ENCODE results near the gene PIAS4.

PIAS4 gene

GRCh38 chr19:4059891-4060620 lies 52.5 kb downstream of the PIAS4 start:
- Histone ChIP-seq H3K79me2 (ENCODE audit: control insufficient read depth, low read length) (peaks cover 100% of the 10 kb centered on the region), H3K9me2 (replicated peaks; ENCODE audit: control insufficient read depth, low read length) (no peaks in the 10 kb centered on the region), H3K9me3 (ENCODE audit: control insufficient read depth, insufficient read depth, low read length) (no peaks in the 10 kb centered on the region), H3K36me3 (ENCODE audit: control insufficient read depth, low read length) (peaks cover 66% of the 10 kb centered on the region), H3K27ac (ENCODE audit: low read depth, low read length) (no peak overlapping the region), H3K4me2 (ENCODE audit: low read length) (peak overlapping the region; percentile 67), H4K20me1 (ENCODE audit: control insufficient read depth, insufficient read depth, low read depth, low read length) (peaks cover 49% of the 10 kb centered on the region), H3K4me1 (ENCODE audit: control insufficient read depth, low read length) (peaks cover 42% of the 10 kb centered on the region), H3K4me3 (ENCODE audit: low read length) (peak overlapping the region; percentile 37; the same call in 1 of the 2 replicates), H3K27me3 (ENCODE audit: control insufficient read depth, low read length) (no peaks in the 10 kb centered on the region), H3F3A (ENCODE audit: control insufficient read depth, insufficient read depth) (no peaks in the 10 kb centered on the region)
- TF ChIP-seq EZH2phosphoT487 (IDR thresholded peaks at IDR 0.05; ENCODE audit: borderline replicate concordance, low read length): no peak
- no peak for TF ChIP-seq CTCF (IDR thresholded peaks at IDR 0.05; ENCODE audit: low read depth, low read length, poor library complexity, severe bottlenecking)

- H3K79me2 ChIP-seq (ENCODE audit: control insufficient read depth, low read length): peaks cover 95% of the 10 kb centered on the region
- peak overlapping the region; percentile 67 for H3K4me2 ChIP-seq (ENCODE audit: low read length)
- no peaks in the 10 kb centered on the region for H3F3A ChIP-seq (ENCODE audit: control insufficient read depth, insufficient read depth)
- TF ChIP-seq EZH2phosphoT487 (IDR thresholded peaks at IDR 0.05; ENCODE audit: borderline replicate concordance, low read length): no peak
- no peak for TF ChIP-seq CTCF (IDR thresholded peaks at IDR 0.05; ENCODE audit: low read depth, low read length, poor library complexity, severe bottlenecking)
- no peaks in the 10 kb centered on the region for H3K27me3 ChIP-seq (ENCODE audit: control insufficient read depth, low read length)
- H3K27ac ChIP-seq (ENCODE audit: low read depth, low read length): peak overlapping the region; percentile 9; the same call in 1 of the 2 replicates
- no peaks in the 10 kb centered on the region for H3K9me2 ChIP-seq (replicated peaks; ENCODE audit: control insufficient read depth, low read length)
- H3K36me3 ChIP-seq (ENCODE audit: control insufficient read depth, low read length): peaks cover 61% of the 10 kb centered on the region
- no peaks in the 10 kb centered on the region for H3K9me3 ChIP-seq (ENCODE audit: control insufficient read depth, insufficient read depth, low read length)
- peaks cover 42% of the 10 kb centered on the region for H3K4me1 ChIP-seq (ENCODE audit: control insufficient read depth, low read length)
- H4K20me1 ChIP-seq (ENCODE audit: control insufficient read depth, insufficient read depth, low read depth, low read length): peaks cover 49% of the 10 kb centered on the region
- H3K4me3 ChIP-seq (ENCODE audit: low read length): peak overlapping the region; percentile 37
These were observed 53.2 kb downstream of the PIAS4 start for GRCh38 chr19:4060621-4061177.

DNA sequence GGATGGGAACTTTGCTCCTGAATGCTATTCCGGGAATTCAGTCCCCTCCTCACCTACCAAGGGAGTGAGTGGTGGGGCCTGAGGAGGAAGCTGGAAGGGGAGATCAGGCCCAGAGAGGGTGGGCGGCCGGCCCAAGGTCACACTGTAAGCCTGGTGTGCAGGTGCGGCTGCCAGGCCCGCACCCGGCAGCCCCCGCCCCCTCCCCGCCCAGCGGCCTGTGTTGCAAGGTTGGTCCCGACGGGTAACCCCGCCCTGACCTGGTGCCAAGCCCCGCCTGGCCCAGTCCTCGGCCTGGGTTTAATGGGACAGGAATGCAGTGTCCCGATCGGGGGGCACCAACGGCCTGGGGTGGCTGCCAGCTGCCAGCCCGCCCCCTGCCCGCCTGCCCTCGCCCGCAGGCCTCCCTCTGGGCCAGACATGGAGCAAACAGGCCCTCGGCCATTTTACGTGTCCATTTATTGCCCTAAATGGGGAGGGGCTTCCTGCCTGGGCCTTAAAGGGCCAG lies 53.7 kb downstream of the PIAS4 start:
- H3K27ac ChIP-seq (ENCODE audit: low read depth, low read length): 0 out of 2 replicates have a peak overlapping the region, but pooled peaks have one; percentile 9
- H4K20me1 ChIP-seq (ENCODE audit: control insufficient read depth, insufficient read depth, low read depth, low read length): peaks cover 44% of the 10 kb centered on the region

More for the DNA sequence above, 53.7 kb downstream of the PIAS4 start:
- Histone ChIP-seq H3K27me3 (ENCODE audit: control insufficient read depth, low read length) (no peaks in the 10 kb centered on the region), H3K4me3 (ENCODE audit: low read length) (peak overlapping the region; percentile 37), H3K4me1 (ENCODE audit: control insufficient read depth, low read length) (peaks cover 42% of the 10 kb centered on the region), H3K9me3 (ENCODE audit: control insufficient read depth, insufficient read depth, low read length) (no peaks in the 10 kb centered on the region), H3F3A (ENCODE audit: control insufficient read depth, insufficient read depth) (no peaks in the 10 kb centered on the region), H3K79me2 (ENCODE audit: control insufficient read depth, low read length) (peaks cover 91% of the 10 kb centered on the region), H3K9me2 (replicated peaks; ENCODE audit: control insufficient read depth, low read length) (no peaks in the 10 kb centered on the region), H3K4me2 (ENCODE audit: low read length) (peak overlapping the region; percentile 67), H3K36me3 (ENCODE audit: control insufficient read depth, low read length) (peaks cover 57% of the 10 kb centered on the region)
- no peak for TF ChIP-seq CTCF (IDR thresholded peaks at IDR 0.05; ENCODE audit: low read depth, low read length, poor library complexity, severe bottlenecking)
- no peak for TF ChIP-seq EZH2phosphoT487 (IDR thresholded peaks at IDR 0.05; ENCODE audit: borderline replicate concordance, low read length)
